ENCODE measurements around the gene SH3TC1.

GRCh38 chr4:8220661-8221450, 21.8 kb downstream of the SH3TC1 start:
- TF ChIP-seq CTCF (optimal IDR thresholded peaks at IDR 0.05 in 1 of 3, IDR thresholded peaks at IDR 0.05 in 1 of 3, conservative IDR thresholded peaks at IDR 0.05 in 1 of 3; ENCODE audit: extremely low read depth in 1 of 3, insufficient read depth in 2 of 3, low read length in 3 of 3) (no peak), EZH2 (IDR thresholded peaks at IDR 0.05; ENCODE audit: low read length) (no peak)

All from keratinocyte (primary cell).